ENCODE measurements around the gene GRIP2.

The GRIP2 gene

DNA sequence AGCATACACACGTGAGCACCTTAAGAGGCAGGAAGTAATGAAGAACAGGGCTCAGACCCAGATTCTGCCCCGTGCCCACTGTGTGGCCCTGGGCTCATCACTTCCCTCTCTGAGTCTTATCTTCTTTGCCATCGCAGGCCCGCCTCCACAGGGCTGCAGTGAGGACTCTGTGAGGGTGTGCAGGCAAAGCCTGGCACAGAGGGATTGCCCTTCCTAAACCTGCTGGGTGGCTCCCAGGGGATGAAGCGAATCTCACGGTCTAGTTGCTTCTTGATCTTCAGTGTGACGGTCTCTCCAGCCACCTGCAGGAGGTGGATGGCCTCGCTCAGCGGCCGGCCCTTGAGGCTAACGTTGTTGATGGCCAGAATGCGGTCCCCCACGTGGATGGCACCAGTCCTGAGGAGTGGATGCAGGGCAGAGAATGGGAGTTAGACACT is 32.8 kb downstream of the GRIP2 start:
- H3K36me3 ChIP-seq (ENCODE audit: control insufficient read depth in 1 of 2, insufficient read depth in 2 of 2, low read length in 2 of 2) = no peaks in the 10 kb centered on the region
- H3K4ac ChIP-seq (ENCODE audit: low read depth, low read length) = no peak overlapping the region
- no peak overlapping the region for H3K4me3 ChIP-seq (ENCODE audit: low read depth, low read length)
- H2BK5ac ChIP-seq (ENCODE audit: low read depth, low read length, poor library complexity) = no peak overlapping the region
- H3K27ac ChIP-seq (ENCODE audit: low read depth, low read length) = no peak overlapping the region
- H3K79me1 ChIP-seq (ENCODE audit: low read length) = no peaks in the 10 kb centered on the region
- H3K4me1 ChIP-seq (ENCODE audit: control insufficient read depth in 1 of 2, insufficient read depth in 2 of 2, low read length in 2 of 2) = no peaks in the 10 kb centered on the region
- H3K14ac ChIP-seq (ENCODE audit: low read length) = no peak overlapping the region
- no peak overlapping the region for H4K12ac ChIP-seq (ENCODE audit: low read depth, low read length)
- no peak overlapping the region for H3K9ac ChIP-seq (ENCODE audit: low read length)
- H2BK120ac ChIP-seq (ENCODE audit: insufficient read depth, low read length, poor library complexity) = no peak overlapping the region
- peak in 1 of 2 donors; percentile 6 for DNase-seq
- no peak overlapping the region for H3K4me2 ChIP-seq (ENCODE audit: low read length)
- no peak overlapping the region for H4K8ac ChIP-seq (ENCODE audit: low read depth, low read length)
- H3K27me3 ChIP-seq (ENCODE audit: insufficient read depth, low read length) = no peaks in the 10 kb centered on the region
- no peak overlapping the region for H3K23ac ChIP-seq (ENCODE audit: low read length)
- no peak overlapping the region for H2BK12ac ChIP-seq (ENCODE audit: low read length)
- H3K79me2 ChIP-seq (ENCODE audit: control insufficient read depth, insufficient read depth, low read length, poor library complexity) = no peaks in the 10 kb centered on the region
- no peak overlapping the region for H4K91ac ChIP-seq (ENCODE audit: low read depth, low read length)
- no CpG with 5 or more reads among the region's 13 CpGs for WGBS (ENCODE audit: extremely low coverage, insufficient coverage, insufficient read length)
- no peak overlapping the region for H2AK5ac ChIP-seq (ENCODE audit: low read length)
- H3K18ac ChIP-seq (ENCODE audit: low read length) = no peak overlapping the region
- H3K9me3 ChIP-seq (ENCODE audit: insufficient read depth, low read depth, low read length) = peaks cover 6% of the 10 kb centered on the region
- H2AFZ ChIP-seq (ENCODE audit: insufficient read depth, low read length, poor library complexity) = no peak overlapping the region

DNA sequence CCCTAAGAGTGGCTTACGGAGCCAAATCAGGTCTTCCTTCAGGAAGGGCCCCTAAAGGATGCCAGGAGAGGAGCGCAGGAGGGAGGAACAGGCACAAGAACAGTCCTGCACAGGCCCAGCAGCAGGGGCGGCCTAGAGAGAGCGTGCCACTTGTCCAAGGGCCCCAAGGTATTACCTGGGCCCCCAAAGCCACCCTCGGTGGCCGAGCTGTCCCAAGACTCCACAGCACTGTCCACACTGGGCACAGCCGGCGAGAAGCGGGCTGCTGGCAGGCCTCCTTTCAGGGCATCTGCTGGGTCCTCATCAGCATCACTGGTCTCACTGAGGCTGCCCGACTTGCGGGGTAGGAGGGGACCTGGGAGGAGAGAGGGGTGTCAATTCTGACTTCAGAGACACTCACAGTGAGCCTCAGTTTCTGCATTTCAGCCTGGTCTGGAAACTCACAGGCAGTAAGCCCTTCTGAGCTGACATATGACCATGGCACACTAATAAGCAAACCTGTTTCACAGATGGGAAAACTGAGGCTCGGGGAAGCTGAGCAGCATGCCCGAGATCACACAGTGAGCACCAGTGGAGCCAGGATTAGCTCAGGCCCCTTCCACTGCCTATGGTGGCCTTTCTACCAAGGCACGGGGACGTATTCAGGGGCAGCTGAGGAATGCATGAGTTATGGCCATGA is 33.4 kb downstream of the GRIP2 start:
- no peaks in the 10 kb centered on the region for H3K79me1 ChIP-seq (ENCODE audit: low read length)
- H3K23ac ChIP-seq (ENCODE audit: low read length) = no peak overlapping the region
- H3K4ac ChIP-seq (ENCODE audit: low read depth, low read length) = no peak overlapping the region
- no peak overlapping the region for H2AK5ac ChIP-seq (ENCODE audit: low read length)
- H3K36me3 ChIP-seq (ENCODE audit: control insufficient read depth in 1 of 2, insufficient read depth in 2 of 2, low read length in 2 of 2) = no peaks in the 10 kb centered on the region
- no peaks in the 10 kb centered on the region for H3K27me3 ChIP-seq (ENCODE audit: insufficient read depth, low read length)
- H2AFZ ChIP-seq (ENCODE audit: insufficient read depth, low read length, poor library complexity) = no peak overlapping the region
- no peak overlapping the region for H3K27ac ChIP-seq (ENCODE audit: low read depth, low read length)
- H3K4me2 ChIP-seq (ENCODE audit: low read length) = no peak overlapping the region
- no peak overlapping the region for H4K8ac ChIP-seq (ENCODE audit: low read depth, low read length)
- H3K4me3 ChIP-seq (ENCODE audit: low read depth, low read length) = no peak overlapping the region
- peaks cover 6% of the 10 kb centered on the region for H3K9me3 ChIP-seq (ENCODE audit: insufficient read depth, low read depth, low read length)
- no peaks in the 10 kb centered on the region for H3K4me1 ChIP-seq (ENCODE audit: control insufficient read depth in 1 of 2, insufficient read depth in 2 of 2, low read length in 2 of 2)
- H2BK12ac ChIP-seq (ENCODE audit: low read length) = no peak overlapping the region
- H3K79me2 ChIP-seq (ENCODE audit: control insufficient read depth, insufficient read depth, low read length, poor library complexity) = no peaks in the 10 kb centered on the region
- H3K14ac ChIP-seq (ENCODE audit: low read length) = no peak overlapping the region
- H4K91ac ChIP-seq (ENCODE audit: low read depth, low read length) = no peak overlapping the region
- H3K18ac ChIP-seq (ENCODE audit: low read length) = no peak overlapping the region
- H4K12ac ChIP-seq (ENCODE audit: low read depth, low read length) = no peak overlapping the region
- no peak for DNase-seq
- no peak overlapping the region for H2BK120ac ChIP-seq (ENCODE audit: insufficient read depth, low read length, poor library complexity)
- no peak overlapping the region for H2BK5ac ChIP-seq (ENCODE audit: low read depth, low read length, poor library complexity)
- no CpG with 5 or more reads among the region's 15 CpGs for WGBS (ENCODE audit: extremely low coverage, insufficient coverage, insufficient read length)
- H3K9ac ChIP-seq (ENCODE audit: low read length) = no peak overlapping the region

- Histone ChIP-seq H3K4ac (ENCODE audit: low read depth, low read length) (no peak overlapping the region), H4K91ac (ENCODE audit: low read depth, low read length) (no peak overlapping the region), H2BK5ac (ENCODE audit: low read depth, low read length, poor library complexity) (no peak overlapping the region), H3K4me2 (ENCODE audit: low read length) (no peak overlapping the region), H2BK120ac (ENCODE audit: insufficient read depth, low read length, poor library complexity) (no peak overlapping the region), H3K36me3 (ENCODE audit: control insufficient read depth in 1 of 2, insufficient read depth in 2 of 2, low read length in 2 of 2) (no peaks in the 10 kb centered on the region), H3K27ac (ENCODE audit: low read depth, low read length) (no peak overlapping the region), H4K8ac (ENCODE audit: low read depth, low read length) (no peak overlapping the region), H3K18ac (ENCODE audit: low read length) (no peak overlapping the region), H2AK5ac (ENCODE audit: low read length) (no peak overlapping the region), H3K4me3 (ENCODE audit: low read depth, low read length) (no peak overlapping the region), H2AFZ (ENCODE audit: insufficient read depth, low read length, poor library complexity) (no peak overlapping the region), H3K79me2 (ENCODE audit: control insufficient read depth, insufficient read depth, low read length, poor library complexity) (no peaks in the 10 kb centered on the region), H4K12ac (ENCODE audit: low read depth, low read length) (no peak overlapping the region), H3K14ac (ENCODE audit: low read length) (no peak overlapping the region), H3K79me1 (ENCODE audit: low read length) (no peaks in the 10 kb centered on the region), H3K9me3 (ENCODE audit: insufficient read depth, low read depth, low read length) (peaks cover 6% of the 10 kb centered on the region), H2BK12ac (ENCODE audit: low read length) (no peak overlapping the region), H3K27me3 (ENCODE audit: insufficient read depth, low read length) (no peaks in the 10 kb centered on the region), H3K4me1 (ENCODE audit: control insufficient read depth in 1 of 2, insufficient read depth in 2 of 2, low read length in 2 of 2) (no peaks in the 10 kb centered on the region), H3K9ac (ENCODE audit: low read length) (no peak overlapping the region), H3K23ac (ENCODE audit: low read length) (no peak overlapping the region)
- no peak for DNase-seq
- WGBS (ENCODE audit: extremely low coverage, insufficient coverage, insufficient read length) = no CpG with 5 or more reads among the region's 16 CpGs
Observed at GRCh38 chr3:14505803-14506500, 34.2 kb downstream of the GRIP2 start.

DNA sequence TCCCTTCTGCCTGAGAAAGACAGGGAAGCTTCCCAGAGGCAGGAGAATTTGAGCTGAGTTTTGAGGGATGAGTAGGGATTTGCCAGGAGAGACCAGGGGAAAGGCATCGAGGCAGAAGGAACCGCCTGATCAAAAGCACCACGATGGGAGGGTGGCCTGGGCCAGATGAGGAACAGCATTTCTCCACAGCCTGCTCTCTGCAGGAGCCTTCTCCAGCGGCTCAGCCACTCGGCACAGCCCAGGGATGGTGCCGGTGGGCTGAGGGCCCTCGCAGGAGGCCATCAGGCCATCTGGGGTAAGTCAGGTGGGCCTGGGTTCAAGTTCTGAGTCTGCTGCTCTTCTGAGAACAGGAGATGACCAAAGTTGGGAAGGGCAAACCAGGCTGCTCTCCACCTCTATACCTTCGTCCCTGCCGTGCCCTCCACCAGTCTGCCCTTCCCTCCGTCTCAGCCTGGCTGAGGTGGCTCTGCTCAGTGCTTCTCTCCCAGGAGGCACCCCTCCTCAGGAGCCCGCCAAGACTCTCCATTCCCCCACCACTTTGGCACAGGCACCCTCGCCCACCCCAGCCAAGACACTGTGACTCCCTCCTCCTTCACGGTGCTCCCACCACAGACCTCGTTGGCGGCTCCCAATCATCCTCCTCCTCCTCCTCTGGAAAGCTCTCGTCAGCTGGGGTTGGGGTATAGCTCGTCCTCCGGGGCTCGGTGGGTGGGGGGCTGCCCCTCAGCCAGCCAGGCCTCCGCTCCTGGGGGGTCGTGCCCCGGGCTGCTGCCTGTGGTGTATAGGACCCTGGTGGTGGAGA is 34.9 kb downstream of the GRIP2 start:
- Histone ChIP-seq H3K4me2 (ENCODE audit: low read length) (no peak overlapping the region), H3K27me3 (ENCODE audit: insufficient read depth, low read length) (no peaks in the 10 kb centered on the region), H2BK120ac (ENCODE audit: insufficient read depth, low read length, poor library complexity) (no peak overlapping the region), H3K14ac (ENCODE audit: low read length) (no peak overlapping the region), H2BK5ac (ENCODE audit: low read depth, low read length, poor library complexity) (no peak overlapping the region), H3K4me3 (ENCODE audit: low read depth, low read length) (no peak overlapping the region), H3K4me1 (ENCODE audit: control insufficient read depth in 1 of 2, insufficient read depth in 2 of 2, low read length in 2 of 2) (no peaks in the 10 kb centered on the region), H3K18ac (ENCODE audit: low read length) (no peak overlapping the region), H2AK5ac (ENCODE audit: low read length) (no peak overlapping the region), H4K91ac (ENCODE audit: low read depth, low read length) (no peak overlapping the region), H3K36me3 (ENCODE audit: control insufficient read depth in 1 of 2, insufficient read depth in 2 of 2, low read length in 2 of 2) (no peaks in the 10 kb centered on the region), H3K9me3 (ENCODE audit: insufficient read depth, low read depth, low read length) (peaks cover 6% of the 10 kb centered on the region), H4K12ac (ENCODE audit: low read depth, low read length) (no peak overlapping the region), H3K23ac (ENCODE audit: low read length) (no peak overlapping the region), H2BK12ac (ENCODE audit: low read length) (no peak overlapping the region), H3K4ac (ENCODE audit: low read depth, low read length) (no peak overlapping the region), H4K8ac (ENCODE audit: low read depth, low read length) (no peak overlapping the region), H3K79me1 (ENCODE audit: low read length) (no peaks in the 10 kb centered on the region), H3K27ac (ENCODE audit: low read depth, low read length) (no peak overlapping the region), H3K9ac (ENCODE audit: low read length) (no peak overlapping the region), H2AFZ (ENCODE audit: insufficient read depth, low read length, poor library complexity) (no peak overlapping the region), H3K79me2 (ENCODE audit: control insufficient read depth, insufficient read depth, low read length, poor library complexity) (no peaks in the 10 kb centered on the region)
- no peak for DNase-seq
- WGBS (ENCODE audit: extremely low coverage, insufficient coverage, insufficient read length) = no CpG with 5 or more reads among the region's 22 CpGs
